Breast epithelium (tissue), 4 donors: ENCODE measurements around the gene SNX18. TPM values are rescaled to one million over a fixed set of nuclear protein-coding genes. Genes with fewer than 3 reads are reported as not detected.

Experiments
- DNase-seq, 2 donors: peaks; one replicate each; pipeline ENCODE4 v3.0.0-alpha.2; 2019; ENCODE audit warnings: low spot score in 2 of 2
- H3K27ac ChIP-seq, 2 donors: fragments of 200-600 bp; sonication (generic) in 1 of 2; one replicate each; pipeline ENCODE4 v1.5.1; 2016 to 2019; ENCODE audit warnings: mild to moderate bottlenecking in 1 of 2
- H3K27me3 ChIP-seq, 2 donors: fragments of 200-600 bp; sonication (generic) in 1 of 2; one replicate each; pipeline versions ENCODE4 v1.5.1 to v1.6.0; 2017 to 2019; ENCODE audit warnings: control low read depth in 1 of 2, mild to moderate bottlenecking in 1 of 2
- H3K36me3 ChIP-seq: fragments of 200-600 bp; one replicate; pipeline ENCODE4 v1.5.1; 2019
- H3K4me1 ChIP-seq, 2 donors: fragments of 200-600 bp; sonication (generic); one replicate each; pipeline ENCODE4 v1.5.1; 2016 to 2019; ENCODE audit warnings: control low read depth in 1 of 2
- H3K4me3 ChIP-seq, 3 donors: fragments of 200-600 bp; sonication (generic); 1 replicate in 2 of 3; 2 replicates in 1 of 3; pipeline ENCODE4 v1.5.1; 2016 to 2019; ENCODE audit warnings: mild to moderate bottlenecking in 3 of 3, moderate library complexity in 2 of 3
- H3K9me3 ChIP-seq, 2 donors: fragments of 200-600 bp; sonication (generic) in 1 of 2; one replicate each; pipeline ENCODE4 v1.5.1; 2016 to 2019; ENCODE audit warnings: control low read depth in 1 of 2
- POLR2A ChIP-seq: fragments of 450-650 bp; IDR thresholded peaks from one replicate; pipeline ENCODE4 v1.6.1; 2016; ENCODE audit warnings: antibody characterized with exemption, mild to moderate bottlenecking, moderate library complexity
- POLR2AphosphoS5 ChIP-seq, 3 donors: sonication (generic); formaldehyde crosslinking; IDR thresholded peaks; one replicate each; pipeline ENCODE4 v1.6.1; 2017; ENCODE audit warnings: antibody characterized with exemption in 3 of 3
- intact Hi-C: fragments of 100-400 bp; cut with DNase I; formaldehyde crosslinking; loops from one replicate; pipeline ENCODE4 v1.15.1; 2023; ENCODE audit warnings: low total_unique reads
- total RNA-seq, 3 donors: library from RNA; depleted of rRNA; stranded (reverse); fragments of >200 nt; gene quantifications; one replicate each; pipeline ENCODE4 v1.1.0, GENCODE V29; 2016
- TF ChIP-seq, protein P1 (sequence below), 3 donors: fragments of 450-650 bp; IDR thresholded peaks; one replicate each; pipeline ENCODE4 v1.5.1; 2016 to 2017; ENCODE audit warnings: antibody characterized with exemption in 3 of 3, mild to moderate bottlenecking in 3 of 3, moderate library complexity in 3 of 3

The SNX18 gene
- total RNA-seq, 3 donors from 2014 or later, result 29.2 to 37.3 (median 33.1) TPM

DNA sequence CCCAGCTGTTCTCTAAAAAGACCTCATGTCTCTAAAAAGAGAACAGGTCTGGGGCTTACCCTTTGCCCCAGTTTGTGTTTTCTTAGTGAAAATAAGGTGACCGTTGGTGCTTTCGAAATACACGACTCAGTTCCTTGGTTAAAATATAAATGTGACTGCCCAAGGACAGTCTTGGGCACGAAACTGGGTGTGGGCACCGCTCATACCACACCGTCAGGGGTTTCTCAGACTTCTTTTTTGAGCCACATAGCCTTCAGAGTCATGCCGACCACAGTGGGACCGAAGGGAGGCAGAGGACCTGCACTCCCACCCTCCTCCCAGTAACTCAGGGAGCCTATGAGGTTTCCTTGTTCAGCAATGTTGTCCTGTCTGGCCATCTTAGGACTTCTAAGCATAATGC is 6.5 kb downstream of the SNX18 start:
- Histone ChIP-seq H3K36me3 (no peaks in the 10 kb centered on the region), H3K4me1 (peaks cover 4 to 10% of the 10 kb centered on the region in 2 donors), H3K4me3 (peak overlapping the region in 1 of 3 donors; percentile 38), H3K9me3 (no peaks in the 10 kb centered on the region), H3K27ac (peak overlapping the region; percentile 66 to 69), H3K27me3 (no peaks in the 10 kb centered on the region)
- intact Hi-C loops, result no loop called here
- no peak for DNase-seq
- TF ChIP-seq POLR2AphosphoS5 (IDR thresholded peaks at IDR 0.05) (no peak), POLR2A (no peak)
- TF ChIP-seq, protein P1, sequence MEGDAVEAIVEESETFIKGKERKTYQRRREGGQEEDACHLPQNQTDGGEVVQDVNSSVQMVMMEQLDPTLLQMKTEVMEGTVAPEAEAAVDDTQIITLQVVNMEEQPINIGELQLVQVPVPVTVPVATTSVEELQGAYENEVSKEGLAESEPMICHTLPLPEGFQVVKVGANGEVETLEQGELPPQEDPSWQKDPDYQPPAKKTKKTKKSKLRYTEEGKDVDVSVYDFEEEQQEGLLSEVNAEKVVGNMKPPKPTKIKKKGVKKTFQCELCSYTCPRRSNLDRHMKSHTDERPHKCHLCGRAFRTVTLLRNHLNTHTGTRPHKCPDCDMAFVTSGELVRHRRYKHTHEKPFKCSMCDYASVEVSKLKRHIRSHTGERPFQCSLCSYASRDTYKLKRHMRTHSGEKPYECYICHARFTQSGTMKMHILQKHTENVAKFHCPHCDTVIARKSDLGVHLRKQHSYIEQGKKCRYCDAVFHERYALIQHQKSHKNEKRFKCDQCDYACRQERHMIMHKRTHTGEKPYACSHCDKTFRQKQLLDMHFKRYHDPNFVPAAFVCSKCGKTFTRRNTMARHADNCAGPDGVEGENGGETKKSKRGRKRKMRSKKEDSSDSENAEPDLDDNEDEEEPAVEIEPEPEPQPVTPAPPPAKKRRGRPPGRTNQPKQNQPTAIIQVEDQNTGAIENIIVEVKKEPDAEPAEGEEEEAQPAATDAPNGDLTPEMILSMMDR (IDR thresholded peaks at IDR 0.05), result no peak

DNA sequence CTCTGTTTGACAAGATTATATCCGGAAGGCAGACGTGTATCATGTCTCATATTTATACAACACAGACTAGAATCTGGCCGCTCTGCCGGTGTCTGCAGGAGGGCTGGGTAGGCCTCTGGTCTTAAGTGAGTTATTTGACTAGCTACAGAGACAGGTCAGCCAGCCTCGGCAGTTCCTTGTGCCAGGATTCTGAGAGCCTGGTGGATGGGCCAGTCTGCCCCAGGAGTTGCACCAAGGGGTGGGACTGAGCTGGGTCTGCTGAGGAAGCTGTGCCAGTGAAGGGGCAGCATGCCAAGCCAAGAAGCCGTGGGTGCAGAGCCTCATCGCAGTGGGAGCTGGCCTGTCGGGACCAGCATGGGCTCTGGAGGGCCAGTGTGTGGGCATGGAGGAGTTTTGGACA is 7.1 kb downstream of the SNX18 start:
- no peak for DNase-seq
- H3K36me3 ChIP-seq, result no peaks in the 10 kb centered on the region
- peak overlapping the region; percentile 66 to 69 for H3K27ac ChIP-seq
- H3K4me1 ChIP-seq, result peaks cover 0 to 8% of the 10 kb centered on the region in 2 donors
- H3K9me3 ChIP-seq, result no peaks in the 10 kb centered on the region
- H3K27me3 ChIP-seq, result no peaks in the 10 kb centered on the region
- TF ChIP-seq POLR2A, result no peak
- no peak for TF ChIP-seq POLR2AphosphoS5 (IDR thresholded peaks at IDR 0.05)
- TF ChIP-seq, protein P1 (IDR thresholded peaks at IDR 0.05), result no peak
- peak overlapping the region in 2 of 3 donors; percentile 0 to 38 for H3K4me3 ChIP-seq
- intact Hi-C loops, result no loop called here

DNA sequence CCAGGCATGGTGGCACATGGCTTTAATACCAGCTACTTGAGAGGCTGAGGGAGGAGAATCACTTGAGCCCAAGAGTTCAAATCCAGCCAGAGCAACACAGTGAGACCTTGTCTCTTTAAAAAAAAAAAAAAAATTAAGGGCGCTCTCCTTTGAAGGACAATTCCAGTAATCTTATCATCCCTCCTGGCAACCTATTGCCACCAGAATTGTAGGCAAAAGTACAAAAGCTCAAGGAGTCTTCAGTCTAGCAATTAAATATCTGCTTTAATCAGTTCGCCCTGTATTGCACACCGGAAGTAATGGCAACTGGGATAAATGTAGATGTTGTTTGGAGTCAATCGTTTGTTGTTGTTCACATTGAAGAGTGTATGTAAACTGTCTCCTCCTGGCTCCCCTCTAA is 7.7 kb downstream of the SNX18 start:
- no peak overlapping the region for H3K4me3 ChIP-seq
- H3K27ac ChIP-seq, result peak overlapping the region in 1 of 2 donors; percentile 69
- no peak for DNase-seq
- TF ChIP-seq, protein P1 (IDR thresholded peaks at IDR 0.05), result no peak
- no peak for TF ChIP-seq POLR2A
- no peak for TF ChIP-seq POLR2AphosphoS5 (IDR thresholded peaks at IDR 0.05)
- no peaks in the 10 kb centered on the region for H3K27me3 ChIP-seq
- peaks cover 0 to 8% of the 10 kb centered on the region in 2 donors for H3K4me1 ChIP-seq
- no peaks in the 10 kb centered on the region for H3K36me3 ChIP-seq
- H3K9me3 ChIP-seq, result no peaks in the 10 kb centered on the region
- intact Hi-C loops, result no loop called here

DNA sequence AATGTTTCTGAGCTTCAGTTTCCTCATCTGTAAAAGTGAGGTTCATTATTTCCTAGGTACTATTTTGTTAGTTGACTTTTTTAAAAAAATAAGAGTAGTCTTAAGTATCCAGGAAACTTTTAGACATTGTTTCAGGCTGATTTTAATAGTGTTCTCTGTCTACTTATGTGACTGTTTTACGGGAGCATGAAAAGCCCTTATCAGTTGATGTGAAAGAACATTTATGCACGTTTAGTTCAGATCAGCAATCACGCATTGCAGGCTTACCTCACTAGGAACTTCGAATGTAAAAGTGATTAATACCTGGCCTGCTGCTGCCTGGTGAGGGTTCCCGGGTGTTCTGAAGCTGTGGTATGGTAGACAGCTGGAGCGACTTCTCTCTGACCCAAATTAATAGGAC is 8.1 kb downstream of the SNX18 start:
- DNase-seq, result no peak
- Histone ChIP-seq H3K9me3 (no peaks in the 10 kb centered on the region), H3K36me3 (no peaks in the 10 kb centered on the region), H3K27ac (no peak overlapping the region), H3K4me1 (peaks cover 0 to 8% of the 10 kb centered on the region in 2 donors), H3K4me3 (no peak overlapping the region), H3K27me3 (no peaks in the 10 kb centered on the region)
- intact Hi-C loops, result no loop called here
- TF ChIP-seq, protein P1 (IDR thresholded peaks at IDR 0.05), result no peak
- no peak for TF ChIP-seq POLR2AphosphoS5 (IDR thresholded peaks at IDR 0.05)

DNA sequence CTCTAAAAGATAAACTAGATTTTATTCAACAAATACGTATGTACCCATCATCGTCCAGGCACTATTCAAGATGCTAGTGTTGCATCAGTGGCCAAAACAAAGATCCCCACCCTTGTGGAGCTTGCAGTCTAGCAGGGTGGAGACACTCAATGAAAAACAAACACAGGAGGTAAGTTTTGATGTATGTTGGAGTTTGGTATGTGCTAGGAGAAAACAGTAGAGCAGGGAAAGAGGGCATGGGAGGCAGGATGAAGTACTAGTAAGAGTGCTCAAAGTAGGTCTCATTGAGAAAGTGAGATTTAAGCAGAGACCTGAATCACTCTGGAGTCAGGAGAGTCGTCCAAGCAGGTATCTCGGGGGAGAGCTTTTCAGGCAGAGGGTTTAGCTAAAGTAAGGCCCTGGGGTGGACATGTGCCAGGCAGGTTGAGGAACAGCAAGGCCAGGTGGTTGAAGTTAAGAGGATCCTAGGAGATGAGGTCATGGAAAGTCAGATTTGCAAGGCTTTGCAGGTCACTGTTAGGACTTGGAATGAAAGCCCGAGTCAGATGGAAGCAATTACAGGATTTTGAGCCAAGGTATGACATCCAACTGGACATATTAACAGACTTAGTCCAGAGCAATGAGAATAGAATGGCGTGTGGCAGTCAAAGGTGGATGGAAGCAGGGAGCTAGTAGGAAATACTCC is 9.2 kb downstream of the SNX18 start:
- Histone ChIP-seq H3K36me3 (no peaks in the 10 kb centered on the region), H3K4me1 (peaks cover 0 to 8% of the 10 kb centered on the region in 2 donors), H3K4me3 (no peak overlapping the region), H3K27ac (no peak overlapping the region), H3K27me3 (no peaks in the 10 kb centered on the region), H3K9me3 (no peaks in the 10 kb centered on the region)
- intact Hi-C loops, result no loop called here
- TF ChIP-seq POLR2A, result no peak
- TF ChIP-seq, protein P1 (IDR thresholded peaks at IDR 0.05), result no peak
- TF ChIP-seq POLR2AphosphoS5 (IDR thresholded peaks at IDR 0.05), result no peak
- no peak for DNase-seq
